Colon (tissue), 2 donors: Measurements from ENCODE around the gene HSD17B8.
"Not testable (repeated sequence)": the region's sequence is repeated elsewhere in the genome, so short reads cannot be mapped to it uniquely, and the experiment has no call there.

ENCODE experiments used
- FAIRE-seq: peaks from 2 replicates; lab custom pipeline; 2012; peaks lifted over from hg19 to GRCh38; lab: Jason Lieb, UNC
- donor health status: control.
- donor health status: control.

Gene HSD17B8

GRCh38 chr6:33206027-33206863 lies 1.8 kb downstream of the HSD17B8 start:
- no peak for FAIRE-seq

- no peak for FAIRE-seq
Measured at GRCh38 chr6:33206864-33207551, 2.6 kb downstream of the HSD17B8 start.

GRCh38 chr6:33207552-33208090 lies 3.2 kb downstream of the HSD17B8 start:
- FAIRE-seq = no peak

- no peak for FAIRE-seq
Measured at GRCh38 chr6:33208091-33208967, 3.9 kb downstream of the HSD17B8 start, which contains the start of gene RING1. Gene RING1, plus strand, starts transcription at chr6:33208500. Its CDS starts 323 bp downstream, at chr6:33208823.

GRCh38 chr6:33209856-33210255 lies 5.4 kb downstream of the HSD17B8 start:
- FAIRE-seq = no peak

- FAIRE-seq = no peak
Measured at GRCh38 chr6:33211136-33211535, 6.7 kb downstream of the HSD17B8 start.

- FAIRE-seq = no peak
Measured at GRCh38 chr6:33211666-33212422, 7.4 kb downstream of the HSD17B8 start.

- no peak for FAIRE-seq
Measured at GRCh38 chr6:33212857-33213165, 8.4 kb downstream of the HSD17B8 start.

- no peak for FAIRE-seq
Measured at GRCh38 chr6:33213166-33213988, 8.9 kb downstream of the HSD17B8 start.

- FAIRE-seq = no peak
Measured at GRCh38 chr6:33213989-33214335, 9.5 kb downstream of the HSD17B8 start.

GRCh38 chr6:33215271-33216116 lies 11.0 kb downstream of the HSD17B8 start:
- FAIRE-seq = no peak

- no peak for FAIRE-seq
Measured at GRCh38 chr6:33216117-33216649, 11.7 kb downstream of the HSD17B8 start.

- FAIRE-seq = no peak
Measured at GRCh38 chr6:33217246-33217645, 12.8 kb downstream of the HSD17B8 start.

- FAIRE-seq = no peak
Measured at GRCh38 chr6:33217681-33218080, 13.2 kb downstream of the HSD17B8 start.

GRCh38 chr6:33226503-33227120 lies 22.2 kb downstream of the HSD17B8 start:
- not testable (repeated sequence) for FAIRE-seq

GRCh38 chr6:33235221-33235634 lies 30.8 kb downstream of the HSD17B8 start:
- FAIRE-seq = no peak

- no peak for FAIRE-seq
Measured at GRCh38 chr6:33236328-33236727, 31.9 kb downstream of the HSD17B8 start.

GRCh38 chr6:33236852-33237251 lies 32.4 kb downstream of the HSD17B8 start:
- no peak for FAIRE-seq

- FAIRE-seq = no peak
Measured at GRCh38 chr6:33237741-33238140, 33.3 kb downstream of the HSD17B8 start.
